SKM-1 treated with dmso at 0.1 percent for 144 hours (cell line): ENCODE results near the gene HNRNPF.
"Not testable (repeated sequence)": the region's sequence is repeated elsewhere in the genome, so short reads cannot be mapped to it uniquely, and the experiment has no call there.

Experiments
- DNase-seq: peaks from one replicate; lab custom pipeline; 2025; ENCODE audit not compliant: unreplicated experiment; lab: John Stamatoyannopoulos, UW

Gene HNRNPF

DNA sequence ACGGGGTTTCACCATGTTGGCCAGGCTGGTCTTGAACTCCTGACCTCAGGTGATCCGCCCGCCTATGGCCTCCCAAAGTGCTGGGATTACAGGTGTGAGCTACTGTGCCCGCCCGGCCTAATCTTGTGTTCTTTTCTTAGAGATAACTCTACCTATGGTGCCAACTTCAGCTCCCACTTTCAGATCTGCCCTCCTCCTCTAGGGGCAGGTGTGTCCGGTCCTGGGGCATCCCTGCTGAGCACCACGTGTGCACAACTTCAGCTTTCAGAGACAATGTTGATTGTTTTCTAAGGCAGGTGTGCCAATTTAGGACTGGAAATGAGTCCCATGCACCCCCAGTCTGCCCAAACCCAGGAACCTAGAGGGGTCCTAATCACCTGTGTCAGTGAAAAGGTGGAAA, 56.0 kb downstream of the HNRNPF start:
- no peak for DNase-seq

DNA sequence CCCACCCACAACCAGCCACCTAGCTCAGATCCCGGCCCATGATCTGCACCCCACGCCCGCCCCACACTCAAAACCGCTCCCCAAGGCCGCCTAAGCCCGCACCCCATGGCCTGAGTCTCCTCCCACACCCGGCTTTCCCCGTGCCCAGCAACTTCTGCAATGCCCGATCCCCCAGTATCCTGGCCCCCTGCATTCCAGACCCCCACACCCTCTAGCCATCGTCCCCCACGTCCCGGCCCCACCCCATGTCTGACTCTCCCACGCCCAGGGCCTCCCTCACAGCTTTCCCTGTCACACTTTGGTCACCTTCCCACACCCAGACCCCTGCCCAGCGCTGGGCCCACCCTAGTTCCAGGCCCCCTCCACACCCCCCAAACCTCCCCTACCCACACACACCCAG, 57.7 kb downstream of the HNRNPF start:
- DNase-seq: no peak

DNA sequence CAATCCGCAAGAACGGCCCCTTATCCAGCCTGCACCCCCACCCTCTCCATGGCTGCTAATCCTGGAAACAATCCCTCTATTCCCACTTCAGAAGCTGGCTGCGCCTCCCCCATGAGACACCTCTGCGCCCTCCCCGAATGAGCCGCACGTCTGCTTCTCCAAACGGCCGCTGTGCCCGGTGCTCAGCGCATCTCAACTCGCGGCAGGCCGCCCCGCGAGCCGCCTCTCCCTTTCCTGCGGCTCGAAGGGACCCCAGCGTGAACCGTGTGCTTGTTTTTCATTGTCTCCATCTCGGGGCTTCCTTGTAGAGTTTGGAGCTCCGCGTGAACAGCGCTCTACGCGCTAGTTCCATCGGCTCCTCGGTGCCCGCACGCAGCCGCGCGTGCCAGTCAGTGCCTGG, 58.3 kb downstream of the HNRNPF start:
- no peak for DNase-seq

DNA sequence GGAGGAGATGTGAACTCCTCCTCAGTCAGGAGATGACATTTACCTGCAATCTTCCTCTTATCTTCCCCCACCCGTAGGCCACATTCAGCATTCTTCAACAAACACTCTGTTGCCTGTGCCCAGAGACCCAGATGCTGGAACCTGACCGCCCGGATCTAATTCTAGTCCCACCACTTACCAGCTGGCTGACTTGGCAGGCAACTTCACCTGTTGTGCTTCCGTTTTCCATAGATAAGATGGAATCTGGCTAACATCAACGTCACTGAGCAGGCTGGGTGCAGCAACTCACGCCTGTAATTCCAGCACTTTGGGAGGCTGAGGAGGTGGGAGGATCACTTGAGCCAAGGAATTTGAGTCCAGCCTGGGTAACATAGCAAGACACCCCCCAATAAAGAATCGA, 58.8 kb downstream of the HNRNPF start:
- no peak for DNase-seq

DNA sequence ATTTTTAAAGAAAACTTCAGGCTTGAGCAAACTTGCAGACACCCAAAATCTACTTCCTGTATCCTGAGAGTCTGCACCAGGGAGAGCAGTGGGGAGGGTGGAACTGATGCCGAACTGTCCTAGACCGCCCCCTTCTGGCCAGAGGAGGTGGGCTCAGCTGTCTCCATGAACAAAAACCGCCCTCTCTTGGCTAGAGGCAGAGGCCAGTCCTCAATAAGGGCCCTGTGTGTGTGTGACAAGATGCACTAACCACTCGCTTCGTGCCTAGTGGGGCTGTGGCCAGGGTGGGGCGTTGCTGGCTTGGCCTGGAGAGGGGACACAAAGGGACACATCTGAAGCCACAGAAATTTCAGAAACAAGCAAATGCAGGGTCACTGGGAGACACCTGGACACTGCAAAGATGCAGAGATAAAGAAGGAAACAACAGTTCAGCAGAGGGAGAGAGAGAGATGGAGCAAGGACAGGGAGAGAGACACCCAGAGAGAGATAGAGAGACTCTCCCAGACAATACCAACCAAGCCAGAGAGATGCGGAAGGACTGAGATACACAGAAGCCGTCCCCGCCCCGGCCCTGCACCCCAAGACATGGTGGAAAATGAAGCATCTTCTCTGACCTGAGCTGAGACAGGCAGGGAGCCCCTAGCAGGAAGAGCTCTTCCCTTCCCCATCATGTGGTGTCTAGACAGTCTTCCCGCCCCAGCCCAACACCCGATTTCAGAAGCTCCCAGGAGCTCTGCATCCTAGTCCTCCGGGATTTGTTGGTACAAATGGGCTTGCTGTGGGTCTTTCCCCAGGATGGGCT, 60.3 kb downstream of the HNRNPF start:
- peak; percentile 92 for DNase-seq

DNA sequence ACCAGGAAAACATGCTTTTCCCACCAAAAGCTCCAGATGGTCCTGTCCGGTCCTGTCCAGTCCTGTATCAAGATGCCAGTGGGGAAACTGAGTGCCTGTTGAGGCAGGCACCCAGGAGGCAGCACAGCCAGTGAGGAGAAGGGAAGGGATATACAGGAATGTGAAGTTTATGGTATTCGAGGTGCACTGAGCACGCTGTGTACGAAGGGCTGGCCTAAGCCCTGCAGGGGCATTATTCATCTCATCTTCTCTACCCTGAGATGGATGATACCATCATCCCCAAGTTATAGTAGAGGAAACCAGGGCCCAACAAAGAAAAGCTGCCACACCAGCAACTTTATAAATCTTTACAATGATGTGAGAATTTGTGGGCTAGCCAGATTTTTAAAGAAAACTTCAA, 61.0 kb downstream of the HNRNPF start:
- no peak for DNase-seq

DNA sequence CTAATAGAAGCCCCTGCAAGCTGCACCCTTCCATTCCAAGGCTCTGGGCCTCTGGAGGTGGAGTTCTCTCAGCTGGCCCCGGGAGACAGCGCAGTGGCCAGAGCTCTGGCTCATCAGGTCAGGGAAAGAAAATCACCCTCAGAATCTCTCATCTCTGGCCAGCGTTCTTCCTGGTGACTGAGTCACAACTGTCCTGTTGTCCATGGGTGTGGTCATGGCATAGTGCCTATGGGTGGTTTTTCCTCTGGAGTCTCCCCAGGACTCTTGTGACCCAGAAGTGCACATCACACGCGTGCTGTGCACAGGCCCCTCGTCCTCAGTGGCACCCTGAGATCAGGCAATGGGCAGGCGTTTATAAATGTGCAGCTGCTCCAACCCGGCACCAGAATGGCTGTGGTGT, 64.9 kb downstream of the HNRNPF start:
- no peak for DNase-seq

DNA sequence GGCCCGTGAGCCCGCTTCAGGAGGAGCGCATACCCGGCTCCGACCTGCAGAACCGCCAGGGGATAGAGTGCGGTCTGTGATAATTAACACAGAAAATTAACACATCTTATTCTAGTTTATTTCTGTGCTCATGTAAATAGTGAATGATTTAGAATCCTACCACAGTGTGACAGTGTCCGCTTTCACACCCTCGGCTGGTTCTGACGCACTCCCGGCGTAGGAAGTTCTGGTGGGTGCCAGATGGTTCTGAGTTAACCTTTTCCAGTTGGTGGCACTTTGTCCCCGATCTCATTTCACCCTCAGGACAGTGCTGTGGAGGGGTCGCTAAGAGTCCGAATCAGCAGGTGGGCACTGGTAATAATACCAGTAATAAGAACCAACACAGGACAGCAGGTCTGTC, 65.9 kb downstream of the HNRNPF start:
- DNase-seq: no peak

DNA sequence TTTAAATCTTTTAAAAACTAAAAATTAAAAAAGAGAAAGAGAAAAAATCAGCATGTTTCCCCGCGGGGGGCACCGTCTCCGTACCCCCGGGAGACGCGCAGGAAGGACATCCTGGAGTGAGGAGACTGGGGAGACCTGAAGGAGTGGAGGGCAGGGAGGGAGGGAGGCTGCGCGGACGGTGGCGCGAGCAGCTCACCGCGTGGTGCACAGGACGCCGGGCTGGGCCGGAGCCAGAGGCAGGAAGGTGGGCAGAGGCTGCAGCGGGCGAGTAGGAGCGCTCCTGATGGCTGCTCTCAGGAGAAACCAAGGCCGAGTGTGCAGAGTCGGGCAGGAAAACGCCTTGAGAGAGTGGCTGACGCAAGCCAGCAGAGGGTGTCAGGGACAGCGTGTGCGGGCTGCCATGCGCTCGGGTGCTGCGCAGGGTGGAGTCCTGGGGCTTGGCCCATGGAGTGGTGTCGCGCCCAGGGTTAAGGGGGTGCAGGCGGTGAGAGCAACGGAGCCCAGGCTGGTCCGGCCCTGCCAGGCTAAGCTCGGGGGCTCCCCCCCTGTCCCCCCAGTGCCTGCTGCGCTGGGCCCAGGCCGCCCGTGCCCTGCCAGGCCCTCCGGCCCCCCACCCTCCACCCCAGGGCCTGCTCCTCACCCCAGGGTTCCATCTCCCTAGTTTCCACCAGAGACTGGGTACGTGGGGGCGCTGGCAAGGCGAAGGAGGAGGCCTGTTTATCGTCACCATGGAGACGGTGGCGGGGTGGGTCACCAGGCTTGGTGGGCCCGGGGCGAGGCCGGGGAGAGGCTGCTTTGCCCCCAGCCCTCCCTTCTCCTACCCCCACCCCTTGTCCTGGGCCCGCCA, 66.5 kb downstream of the HNRNPF start:
- no peak for DNase-seq

DNA sequence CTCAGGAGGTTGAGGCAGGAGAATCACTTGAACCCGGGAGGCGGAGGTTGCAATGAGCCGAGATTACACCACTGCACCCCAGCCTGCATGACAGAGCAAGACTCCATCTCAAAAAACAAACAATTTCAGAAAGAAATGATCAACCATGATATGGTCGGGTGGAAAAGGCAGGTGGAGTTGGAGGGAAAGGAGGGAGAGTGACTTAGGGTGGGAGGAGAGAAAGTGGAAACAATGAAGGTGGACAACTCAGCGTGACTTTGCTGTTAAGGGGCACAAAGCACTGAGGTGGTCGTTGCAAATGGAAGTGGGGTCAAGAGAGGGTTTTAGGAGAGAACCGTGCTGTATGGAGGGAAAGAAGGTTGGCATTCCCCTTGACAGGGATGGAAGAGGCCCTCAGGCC, 67.5 kb downstream of the HNRNPF start:
- DNase-seq: no peak

DNA sequence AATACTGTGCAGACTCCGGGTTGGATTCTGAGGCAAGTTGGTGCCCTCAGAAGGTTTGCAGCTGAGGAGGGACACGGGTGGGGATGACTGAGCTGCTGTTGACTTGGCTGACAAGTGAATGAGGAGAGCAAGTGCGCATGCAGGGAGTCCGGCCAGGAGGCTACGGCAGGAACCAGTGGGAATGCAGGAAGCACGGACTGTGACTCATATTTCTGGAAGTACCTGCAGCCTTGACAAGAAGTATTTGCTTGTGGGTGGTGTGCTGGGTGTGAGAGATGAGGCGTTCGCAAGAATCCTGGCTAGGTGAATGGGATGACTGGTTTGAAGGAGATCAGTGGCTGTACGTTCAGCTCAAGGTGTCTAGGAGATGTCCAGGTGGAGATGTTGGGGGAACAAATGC, 68.4 kb downstream of the HNRNPF start:
- no peak for DNase-seq

DNA sequence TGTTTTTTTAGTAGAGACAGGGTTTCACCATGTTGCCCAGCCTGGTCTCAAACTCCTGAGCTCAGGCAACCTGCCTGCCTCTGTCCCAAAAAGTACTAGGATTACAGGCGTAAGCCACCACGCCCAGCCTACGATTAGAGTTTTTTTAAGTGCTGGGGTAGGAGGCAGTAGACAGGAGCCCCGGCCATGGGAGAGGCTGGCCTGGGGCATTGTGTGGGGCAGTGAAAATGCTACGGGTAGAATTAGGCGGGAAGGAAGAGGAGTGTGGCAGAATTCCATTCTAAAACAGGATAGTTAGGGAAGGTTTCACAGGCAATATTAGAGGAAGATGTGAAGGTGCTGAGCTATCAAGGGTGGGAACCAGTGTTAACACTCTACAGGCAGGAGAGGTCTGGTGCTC, 68.9 kb downstream of the HNRNPF start:
- DNase-seq: no peak

DNA sequence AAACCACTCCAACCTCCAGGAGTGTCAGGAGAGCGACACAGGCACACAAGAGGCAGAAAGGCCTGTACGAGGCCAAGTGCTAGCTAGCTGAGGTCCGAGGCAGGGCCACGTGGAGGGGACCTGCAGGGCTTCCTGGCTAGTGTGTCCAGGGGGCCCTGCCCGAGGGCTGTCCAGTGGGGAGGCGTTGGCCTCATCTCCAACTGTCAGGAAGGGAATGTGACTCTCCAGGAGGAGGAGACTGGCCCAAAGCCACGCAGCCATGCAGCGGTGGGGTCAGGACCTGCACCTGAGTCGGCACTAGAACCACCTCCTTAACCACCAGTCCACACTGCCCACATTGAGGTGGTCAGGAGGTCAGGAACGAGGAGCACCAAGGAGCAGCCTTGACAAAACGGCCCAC, 69.8 kb downstream of the HNRNPF start:
- no peak for DNase-seq

DNA sequence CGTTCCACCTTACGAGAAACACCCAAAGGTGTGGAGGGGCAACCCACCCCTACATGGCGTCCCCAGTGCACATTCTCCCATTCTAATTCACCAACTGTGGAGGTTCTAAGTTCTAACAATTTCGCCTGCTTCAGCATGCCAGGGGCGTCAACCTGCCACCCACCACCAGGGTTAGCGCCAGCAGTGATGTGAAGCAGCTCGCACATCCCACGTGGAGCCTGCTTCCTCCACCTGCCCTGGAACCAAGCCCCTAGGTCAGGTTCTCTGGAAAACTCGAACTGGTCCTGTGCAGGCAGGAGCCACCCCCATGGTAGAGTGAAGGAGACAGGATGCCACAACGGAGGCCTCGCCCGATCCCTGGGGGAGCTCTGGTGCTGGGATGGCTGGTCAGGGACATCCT, 70.9 kb downstream of the HNRNPF start:
- no peak for DNase-seq

DNA sequence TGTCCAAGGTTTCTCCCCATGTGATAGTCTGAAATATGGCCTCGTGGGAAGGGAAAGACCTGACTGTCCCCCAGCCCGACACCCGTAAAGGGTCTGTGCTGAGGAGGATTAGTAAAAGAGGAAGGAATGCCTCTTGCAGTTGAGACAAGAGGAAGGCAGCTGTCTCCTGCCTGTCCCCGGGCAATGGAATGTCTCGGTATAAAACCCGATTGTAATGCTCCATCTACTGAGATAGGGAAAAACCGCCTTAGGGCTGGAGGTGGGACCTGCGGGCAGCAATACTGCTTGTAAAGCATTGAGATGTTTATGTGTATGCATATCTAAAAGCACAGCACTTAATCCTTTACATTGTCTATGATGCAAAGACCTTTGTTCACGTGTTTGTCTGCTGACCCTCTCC, 71.5 kb downstream of the HNRNPF start:
- not testable (repeated sequence) for DNase-seq

DNA sequence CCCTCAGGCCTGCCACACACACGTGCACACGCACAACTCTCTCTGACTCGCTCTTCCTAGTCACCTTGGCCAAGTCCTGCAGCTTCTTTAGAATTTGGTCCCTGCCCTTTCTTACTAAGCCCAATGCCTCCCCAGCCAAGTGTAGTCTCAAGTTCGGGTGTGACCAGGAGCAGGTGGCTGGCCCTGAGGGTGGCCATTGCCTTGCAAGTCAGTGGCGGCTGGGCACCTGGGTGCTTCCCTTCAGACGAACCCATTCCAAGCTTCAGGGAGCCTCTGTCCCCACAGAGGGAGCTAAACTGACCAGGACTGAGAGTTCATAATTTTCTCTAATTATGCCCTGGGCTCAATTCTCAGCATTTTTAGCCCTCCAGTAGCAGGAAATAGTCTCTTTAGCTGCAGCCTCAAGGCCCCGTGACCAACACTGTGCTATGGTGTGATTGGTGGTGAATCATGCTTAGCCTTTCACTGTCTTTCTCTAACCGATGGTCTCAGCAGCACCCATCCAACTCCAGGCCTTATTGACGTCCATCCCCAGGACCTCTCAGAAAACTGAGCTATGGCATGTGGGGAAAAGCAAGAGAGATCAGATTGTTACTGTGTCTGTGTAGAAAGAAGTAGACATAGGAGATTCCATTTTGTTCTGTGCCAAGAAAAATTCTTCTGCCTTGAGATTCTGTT, 72.2 kb downstream of the HNRNPF start:
- DNase-seq: no peak

DNA sequence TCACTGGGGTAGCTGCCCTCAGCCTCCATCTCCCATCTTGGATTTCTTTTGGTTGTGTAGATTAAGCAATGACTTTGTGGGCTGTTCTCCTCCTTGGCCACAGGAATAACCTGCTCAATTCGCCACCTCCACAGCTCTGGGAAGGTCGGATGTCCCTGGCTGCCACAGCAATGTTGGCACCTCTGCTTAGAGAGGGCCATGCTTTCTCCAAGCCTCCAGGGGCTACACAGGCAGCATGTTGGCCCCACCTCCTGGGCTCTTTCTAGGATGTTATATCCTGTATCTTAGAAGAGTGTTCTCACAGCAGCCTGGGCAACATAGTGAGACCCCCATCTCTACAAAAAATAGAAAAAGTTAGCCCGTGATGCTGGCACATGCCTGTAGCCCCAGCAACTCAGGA, 72.9 kb downstream of the HNRNPF start:
- DNase-seq: no peak
